DOHH2 (cell line): Measurements from ENCODE around the gene PKHD1.

Experiments
- CTCF ChIP-seq: fragments of 200-600 bp; sonication (generic); IDR thresholded peaks from one replicate; pipeline ENCODE4 v1.5.1; 2014; ENCODE audit warnings: antibody characterized with exemption, mild to moderate bottlenecking, low read depth, low read length; ENCODE audit not compliant: poor library complexity, severe bottlenecking
- EZH2phosphoT487 ChIP-seq: fragments of 200-600 bp; sonication (generic); IDR thresholded peaks from 2 replicates; pipeline ENCODE4 v1.6.1; 2017; ENCODE audit warnings: borderline replicate concordance, mild to moderate bottlenecking, antibody characterized with exemption, low read length, moderate library complexity, mixed read lengths

- TF ChIP-seq CTCF: no peak
- no peak for TF ChIP-seq EZH2phosphoT487
These were observed 74.4 kb downstream of the PKHD1 start for GRCh38 chr6:52013035-52013434.
